Activated CD8-positive, alpha-beta memory T cell treated with anti-CD3 and anti-CD28 coated beads, Interleukin-2, amount 50 U/mL, for 4 hours (primary cell): ENCODE data around the gene DUSP11.

Experiments used
- DNase-seq: peaks from one replicate; pipeline ENCODE4 v3.0.0-alpha.2; 2020

The DUSP11 gene

GRCh38 chr2:73716543-73717250 is 63.2 kb downstream of the DUSP11 start:
- DNase-seq, result no peak

GRCh38 chr2:73714091-73714490 is 65.8 kb downstream of the DUSP11 start:
- no peak for DNase-seq
